Measurements from ENCODE around the gene GLRX.

- TF ChIP-seq POLR2A (IDR thresholded peaks at IDR 0.05; ENCODE audit: low read length) (peak; percentile 30), GATA1 (IDR thresholded peaks at IDR 0.05; ENCODE audit: low read depth, low read length) (no peak)
Measured at GRCh38 chr5:95842854-95843544, 20.5 kb upstream of the GLRX start.

Measured in erythroblast (primary cell).